Measurements from ENCODE around the gene GNAI1.

DNA sequence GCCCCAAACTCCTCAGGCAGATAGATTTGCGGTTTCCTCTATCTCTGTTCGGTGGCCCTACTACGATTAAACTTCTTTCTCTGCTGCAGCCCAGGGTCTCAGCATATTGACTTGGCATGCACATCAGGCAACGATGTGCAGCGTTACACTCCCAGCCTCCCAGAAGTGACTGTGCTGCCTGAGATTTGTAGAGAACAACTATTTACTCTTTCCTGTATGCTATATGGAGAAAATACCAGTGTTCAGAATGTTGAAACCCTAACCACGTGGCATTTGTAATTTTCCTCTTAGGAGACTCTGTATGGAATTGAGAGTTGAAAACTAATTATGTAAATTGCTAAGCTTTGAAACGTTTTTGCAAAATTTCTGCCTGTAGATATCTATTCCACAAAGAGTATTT is 50.9 kb downstream of the GNAI1 start:
- TF ChIP-seq, protein P1, sequence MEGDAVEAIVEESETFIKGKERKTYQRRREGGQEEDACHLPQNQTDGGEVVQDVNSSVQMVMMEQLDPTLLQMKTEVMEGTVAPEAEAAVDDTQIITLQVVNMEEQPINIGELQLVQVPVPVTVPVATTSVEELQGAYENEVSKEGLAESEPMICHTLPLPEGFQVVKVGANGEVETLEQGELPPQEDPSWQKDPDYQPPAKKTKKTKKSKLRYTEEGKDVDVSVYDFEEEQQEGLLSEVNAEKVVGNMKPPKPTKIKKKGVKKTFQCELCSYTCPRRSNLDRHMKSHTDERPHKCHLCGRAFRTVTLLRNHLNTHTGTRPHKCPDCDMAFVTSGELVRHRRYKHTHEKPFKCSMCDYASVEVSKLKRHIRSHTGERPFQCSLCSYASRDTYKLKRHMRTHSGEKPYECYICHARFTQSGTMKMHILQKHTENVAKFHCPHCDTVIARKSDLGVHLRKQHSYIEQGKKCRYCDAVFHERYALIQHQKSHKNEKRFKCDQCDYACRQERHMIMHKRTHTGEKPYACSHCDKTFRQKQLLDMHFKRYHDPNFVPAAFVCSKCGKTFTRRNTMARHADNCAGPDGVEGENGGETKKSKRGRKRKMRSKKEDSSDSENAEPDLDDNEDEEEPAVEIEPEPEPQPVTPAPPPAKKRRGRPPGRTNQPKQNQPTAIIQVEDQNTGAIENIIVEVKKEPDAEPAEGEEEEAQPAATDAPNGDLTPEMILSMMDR (IDR thresholded peaks at IDR 0.05), result no peak
- no peak for TF ChIP-seq EZH2 (IDR thresholded peaks at IDR 0.05; ENCODE audit: borderline replicate concordance, insufficient read depth, low read depth, low read length, poor library complexity, severe bottlenecking)

All from B cell (primary cell).